HepG2 (cell line): ENCODE measurements around the gene GLIS1. TPM values are rescaled to one million over a fixed set of nuclear protein-coding genes. Genes with fewer than 3 reads are reported as not detected.

Experiments
- GATAD2A ChIP-seq: IDR thresholded peaks from 2 replicates; pipeline ENCODE4 v1.6.1; 2016
- HNF4A ChIP-seq: sonication (generic); formaldehyde crosslinking; IDR thresholded peaks from 2 replicates; pipeline ENCODE4 v1.4.0; 2020; ENCODE audit warnings: missing genetic modification reagents
- JDP2 ChIP-seq: sonication (generic); formaldehyde crosslinking; IDR thresholded peaks from 2 replicates; pipeline ENCODE4 v1.8.1; 2022; ENCODE audit warnings: missing genetic modification reagents, borderline replicate concordance
- PLRG1 ChIP-seq: fragments of 450-650 bp; conservative IDR thresholded peaks from 2 replicates; pipeline ENCODE4 v1.6.1; 2016
- PRDM10 ChIP-seq: sonication (generic); formaldehyde crosslinking; IDR thresholded peaks from 2 replicates; pipeline ENCODE4 v1.4.0; 2020; ENCODE audit warnings: low read depth, missing genetic modification reagents
- SMYD3 ChIP-seq: sonication (generic); formaldehyde crosslinking; IDR thresholded peaks from 2 replicates; pipeline ENCODE4 v1.8.1; 2023; ENCODE audit warnings: mild to moderate bottlenecking, missing genetic modification reagents
- TFDP1 ChIP-seq: IDR thresholded peaks from 2 replicates; pipeline ENCODE4 v1.6.1; 2016; ENCODE audit warnings: missing compliant biosample characterization, missing genetic modification reagents, borderline replicate concordance
- THAP9 ChIP-seq: sonication (generic); formaldehyde crosslinking; IDR thresholded peaks from 2 replicates; pipeline ENCODE4; 2020; ENCODE audit warnings: missing genetic modification reagents, mild to moderate bottlenecking, borderline replicate concordance
- ZFP36L1 ChIP-seq: sonication (generic); formaldehyde crosslinking; IDR thresholded peaks from 2 replicates; pipeline ENCODE4 v1.8.0; 2022; ENCODE audit warnings: mild to moderate bottlenecking, missing genetic modification reagents, moderate library complexity
- ZNF251 ChIP-seq: sonication (generic); formaldehyde crosslinking; IDR thresholded peaks from 2 replicates; pipeline ENCODE4 v1.9.0; 2021; ENCODE audit warnings: mild to moderate bottlenecking, missing genetic modification reagents
- ZNF34 ChIP-seq: sonication (generic); formaldehyde crosslinking; IDR thresholded peaks from 2 replicates; pipeline ENCODE4 v1.4.0; 2020; ENCODE audit warnings: mild to moderate bottlenecking, missing genetic modification reagents, borderline replicate concordance
- ZNF569 ChIP-seq: sonication (generic); formaldehyde crosslinking; IDR thresholded peaks from 2 replicates; pipeline ENCODE4 v1.5.0; 2020; ENCODE audit warnings: mild to moderate bottlenecking, missing genetic modification reagents, moderate library complexity, borderline replicate concordance
- ZNF646 ChIP-seq: sonication (generic); formaldehyde crosslinking; IDR thresholded peaks from 2 replicates; pipeline ENCODE4 v1.9.0; 2021; ENCODE audit warnings: mild to moderate bottlenecking, missing genetic modification reagents
- polyA plus RNA-seq, 8 experiments: library from polyadenylated mRNA; depleted of rRNA in 3 of 8; stranded (reverse) in 7 of 8; unstranded in 1 of 8; fragments of >200 nt; fragmentation: Illumina TruSeq in 4 of 8; extraction: Trizol in 4 of 8; gene quantifications; 2 replicates each; pipeline versions ENCODE4 v1.2.1 to v1.2.3, GENCODE V29; 2011 to 2016; ENCODE audit warnings: low read depth in 4 of 8, missing spikeins in 1 of 8, mixed read lengths in 1 of 8; ENCODE audit not compliant: insufficient read depth in 1 of 8
- total RNA-seq, 5 experiments: library from RNA; depleted of rRNA; stranded (reverse); fragments of >200 nt; fragmentation: Illumina TruSeq; extraction: Trizol; gene quantifications; 2 replicates each; pipeline ENCODE4 v1.2.3, GENCODE V29; 2016; ENCODE audit warnings: low read depth in 1 of 5
- TF ChIP-seq, protein P1 (sequence below): sonication (generic); formaldehyde crosslinking; IDR thresholded peaks from 2 replicates; pipeline ENCODE4 v1.4.0; 2020; ENCODE audit warnings: missing genetic modification reagents

The GLIS1 gene
- total and polyA plus RNA-seq, 2 of the 13 experiments (the other 11 are each of a cell fraction or from before 2014, with no cell fraction given), result 0.03 TPM; not detected in 1

- TF ChIP-seq ZNF646 (peak; percentile 60; the same call in 1 of the 2 replicates), SMYD3 (CRISPR knock-in tag) (no peak), THAP9 (CRISPR knock-in tag) (no peak), PLRG1 (no peak), ZNF251 (CRISPR knock-in tag) (no peak), ZNF569 (CRISPR knock-in tag) (no peak), ZNF34 (no peak), HNF4A (CRISPR knock-in tag) (no peak), TFDP1 (no peak), JDP2 (no peak), ZFP36L1 (CRISPR knock-in tag) (no peak), GATAD2A (CRISPR knock-in tag) (no peak), PRDM10 (peak; percentile 97)
- TF ChIP-seq, protein P1, sequence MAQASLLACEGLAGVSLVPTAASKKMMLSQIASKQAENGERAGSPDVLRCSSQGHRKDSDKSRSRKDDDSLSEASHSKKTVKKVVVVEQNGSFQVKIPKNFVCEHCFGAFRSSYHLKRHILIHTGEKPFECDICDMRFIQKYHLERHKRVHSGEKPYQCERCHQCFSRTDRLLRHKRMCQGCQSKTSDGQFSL (CRISPR knock-in tag), result 0 out of 2 replicates have a peak, but pooled peaks have one; percentile 46
These were observed 1.7 kb upstream of the GLIS1 start (continued) for GRCh38 chr1:53740621-53741105.
